CD8-positive, alpha-beta memory T cell (primary cell): ENCODE results near the gene SNRNP27. TPM values are rescaled to one million over a fixed set of nuclear protein-coding genes. Genes with fewer than 3 reads are reported as not detected.

Source experiments
- polyA plus RNA-seq: library from polyadenylated mRNA; unstranded; fragments of 300-500 nt; fragmentation: Illumina TruSeq; gene quantifications from one replicate; pipeline ENCODE4 v1.2.3, GENCODE V29; 2021
- total RNA-seq, 2 experiments: library from RNA; stranded (reverse); gene quantifications; one replicate each; pipeline ENCODE4 v1.2.3, GENCODE V29; 2021

SNRNP27 gene
- total and polyA plus RNA-seq, 3 experiments from 2014 or later, result 59.6 to 79.6 (median 61.2) TPM

Other genes starting within 250 kb of the SNRNP27 start
- 10 to 100 TPM; 30.2 to 33.7 TPM for gene ANXA4, start 151.8 kb upstream of the SNRNP27 start, total RNA-seq
- 38.6 TPM for gene ANXA4, start 151.8 kb upstream of the SNRNP27 start, polyA plus RNA-seq
- 10 to 100 TPM; 15.5 to 17.6 TPM for gene GMCL1, start 64.3 kb upstream of the SNRNP27 start, total RNA-seq
- gene GMCL1, start 64.3 kb upstream of the SNRNP27 start, polyA plus RNA-seq, result 38.4 TPM
- gene MXD1, start 21.2 kb downstream of the SNRNP27 start, total RNA-seq, result 1 to 10 TPM; 7.2 to 8.1 TPM
- 10.5 TPM for gene MXD1, start 21.2 kb downstream of the SNRNP27 start, polyA plus RNA-seq
- under 1 TPM; 0.64 to 0.77 TPM for gene ASPRV1, start 67.7 kb downstream of the SNRNP27 start, total RNA-seq
- gene ASPRV1, start 67.7 kb downstream of the SNRNP27 start, polyA plus RNA-seq, result 0.99 TPM
- 100 to 1,000 TPM; 428 to 434 TPM for gene PCBP1, start 193.5 kb downstream of the SNRNP27 start, total RNA-seq
- 161 TPM for gene PCBP1, start 193.5 kb downstream of the SNRNP27 start, polyA plus RNA-seq